K562 (cell line): ENCODE results near the gene IL12B.

Source experiments
- CBFA2T3 ChIP-seq: fragments of 450-650 bp; IDR thresholded peaks from 2 replicates; pipeline ENCODE4 v1.6.1; 2017
- ZBTB17 ChIP-seq: fragments of 450-650 bp; formaldehyde crosslinking; IDR thresholded peaks from 2 replicates; pipeline ENCODE4 v1.4.0; 2020; ENCODE audit warnings: mild to moderate bottlenecking

- no peak for TF ChIP-seq CBFA2T3
- TF ChIP-seq ZBTB17, result no peak
Measured at GRCh38 chr5:159362220-159362619, 31.9 kb upstream of the IL12B start.
